Measurements from ENCODE around the gene GYPA.
"Not testable (repeated sequence)": the region's sequence is repeated elsewhere in the genome, so short reads cannot be mapped to it uniquely, and the experiment has no call there.

GYPA gene

GRCh38 chr4:144129336-144129875 is 11.1 kb downstream of the GYPA start:
- DNase-seq (ENCODE audit: low read depth, low spot score) = not testable (repeated sequence)

- DNase-seq (ENCODE audit: low read depth, low spot score) = not testable (repeated sequence)
These were observed 11.7 kb downstream of the GYPA start for GRCh38 chr4:144128709-144129320.

GRCh38 chr4:144125109-144125508 is 15.4 kb downstream of the GYPA start:
- DNase-seq (ENCODE audit: low read depth, low spot score) = not testable (repeated sequence)

GRCh38 chr4:144123982-144124635 is 16.4 kb downstream of the GYPA start:
- DNase-seq (ENCODE audit: low read depth, low spot score) = not testable (repeated sequence)

- not testable (repeated sequence) for DNase-seq (ENCODE audit: low read depth, low spot score)
These were observed 17.2 kb downstream of the GYPA start for GRCh38 chr4:144123269-144123668.

- not testable (repeated sequence) for DNase-seq (ENCODE audit: low read depth, low spot score)
These were observed 20.8 kb downstream of the GYPA start for GRCh38 chr4:144119752-144120151.

GRCh38 chr4:144115519-144115918 is 25.0 kb downstream of the GYPA start:
- DNase-seq (ENCODE audit: low read depth, low spot score) = no peak

GRCh38 chr4:144113546-144113945 is 27.0 kb downstream of the GYPA start:
- no peak for DNase-seq (ENCODE audit: low read depth, low spot score)

GRCh38 chr4:144104509-144105130 is 35.9 kb downstream of the GYPA start:
- no peak for DNase-seq (ENCODE audit: low read depth, low spot score)

GRCh38 chr4:144097776-144098175 is 42.7 kb downstream of the GYPA start:
- DNase-seq (ENCODE audit: low read depth, low spot score) = not testable (repeated sequence)

- not testable (repeated sequence) for DNase-seq (ENCODE audit: low read depth, low spot score)
These were observed 46.5 kb downstream of the GYPA start for GRCh38 chr4:144093995-144094394.

- not testable (repeated sequence) for DNase-seq (ENCODE audit: low read depth, low spot score)
These were observed 49.3 kb downstream of the GYPA start for GRCh38 chr4:144091181-144091580.

GRCh38 chr4:144090744-144091143 is 49.8 kb downstream of the GYPA start:
- no peak for DNase-seq (ENCODE audit: low read depth, low spot score)

GRCh38 chr4:144082053-144082452 is 58.5 kb downstream of the GYPA start:
- DNase-seq (ENCODE audit: low read depth, low spot score) = not testable (repeated sequence)

GRCh38 chr4:144080135-144080534 is 60.4 kb downstream of the GYPA start:
- DNase-seq (ENCODE audit: low read depth, low spot score) = not testable (repeated sequence)

GRCh38 chr4:144078746-144079145 is 61.8 kb downstream of the GYPA start:
- DNase-seq (ENCODE audit: low read depth, low spot score) = not testable (repeated sequence)

GRCh38 chr4:144061556-144061955 is 79.0 kb downstream of the GYPA start:
- not testable (repeated sequence) for DNase-seq (ENCODE audit: low read depth, low spot score)

- DNase-seq (ENCODE audit: low read depth, low spot score) = not testable (repeated sequence)
These were observed 80.2 kb downstream of the GYPA start for GRCh38 chr4:144060234-144060859.
